Epithelial cell of umbilical artery (primary cell): ENCODE measurements around the gene PRIMA1. TPM values are rescaled to one million over a fixed set of nuclear protein-coding genes. Genes with fewer than 3 reads are reported as not detected.

Source experiments
- total RNA-seq: library from RNA; depleted of rRNA; stranded (reverse); fragments of >200 nt; gene quantifications from 2 replicates; pipeline ENCODE4 v1.2.3, GENCODE V29; 2014

PRIMA1 gene, protein sequence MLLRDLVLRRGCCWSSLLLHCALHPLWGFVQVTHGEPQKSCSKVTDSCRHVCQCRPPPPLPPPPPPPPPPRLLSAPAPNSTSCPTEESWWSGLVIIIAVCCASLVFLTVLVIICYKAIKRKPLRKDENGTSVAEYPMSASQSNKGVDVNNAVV
- total RNA-seq: not detected in 2 replicates

DNA sequence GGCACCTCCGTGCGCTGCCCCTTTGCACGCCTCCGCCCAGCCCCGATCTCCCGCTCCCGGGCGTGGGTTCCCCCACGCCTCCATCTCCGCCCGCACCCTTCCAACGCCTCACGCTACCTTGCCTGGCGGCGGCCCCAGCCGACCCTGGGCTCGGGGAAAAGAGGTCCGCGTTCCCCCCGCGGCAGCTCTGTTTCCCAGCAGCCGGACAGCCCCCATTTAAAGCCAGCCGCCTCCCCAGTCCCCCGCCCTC lies at the start of gene PRIMA1:
Gene PRIMA1, minus strand, starts transcription at position 193 of the 250 bp plus-strand sequence. CDS start 767 bp downstream, outside the sequence.

Other genes starting within 250 kb of the PRIMA1 start
- not detected in 2 replicates for gene FAM181A, start 138.9 kb upstream of the PRIMA1 start, total RNA-seq
- not detected in 2 replicates for gene ASB2, start 188.1 kb upstream of the PRIMA1 start, total RNA-seq
- not detected in 2 replicates for gene CCDC197, start 208.8 kb upstream of the PRIMA1 start, total RNA-seq
- gene OTUB2, start 237.9 kb upstream of the PRIMA1 start, total RNA-seq: 0.76 and 0.97 TPM in 2 replicates